ENCODE data around the gene LYRM4. TPM values are rescaled to one million over a fixed set of nuclear protein-coding genes. Genes with fewer than 3 reads are reported as not detected.

The LYRM4 gene
- total RNA-seq, 1 donor from 2014 or later, result 34.4 TPM

GRCh38 chr6:5076931-5077330 lies 183.8 kb downstream of the LYRM4 start:
- Mint-ChIP-seq H3K9me3 (ENCODE audit: low read depth) (peaks cover 4% of the 10 kb centered on the region), H3K27me3 (peaks cover 20% of the 10 kb centered on the region), H3K27ac (no peak overlapping the region), H3K36me3 (ENCODE audit: insufficient read depth) (no peaks in the 10 kb centered on the region), H3K4me1 (ENCODE audit: low read depth) (no peaks in the 10 kb centered on the region), H3K4me3 (ENCODE audit: low read depth) (no peak overlapping the region)
- TF ChIP-seq CTCF (IDR thresholded peaks at IDR 0.05; ENCODE audit: unreplicated experiment), result no peak
- no peak for DNase-seq (ENCODE audit: low spot score, unreplicated experiment)

- Mint-ChIP-seq H3K9me3 (ENCODE audit: low read depth) (no peaks in the 10 kb centered on the region), H3K4me3 (ENCODE audit: low read depth) (no peak overlapping the region), H3K4me1 (ENCODE audit: low read depth) (no peaks in the 10 kb centered on the region), H3K27me3 (no peaks in the 10 kb centered on the region), H3K36me3 (ENCODE audit: insufficient read depth) (no peaks in the 10 kb centered on the region), H3K27ac (no peak overlapping the region)
- no peak for DNase-seq (ENCODE audit: low spot score, unreplicated experiment)
- TF ChIP-seq CTCF (IDR thresholded peaks at IDR 0.05; ENCODE audit: unreplicated experiment), result no peak
Measured at GRCh38 chr6:5073992-5074391, 186.8 kb downstream of the LYRM4 start.

GRCh38 chr6:5072440-5072839 lies 188.3 kb downstream of the LYRM4 start:
- Mint-ChIP-seq H3K4me1 (ENCODE audit: low read depth) (peaks cover 4% of the 10 kb centered on the region), H3K9me3 (ENCODE audit: low read depth) (no peaks in the 10 kb centered on the region), H3K4me3 (ENCODE audit: low read depth) (no peak overlapping the region), H3K27ac (no peak overlapping the region), H3K36me3 (ENCODE audit: insufficient read depth) (no peaks in the 10 kb centered on the region), H3K27me3 (no peaks in the 10 kb centered on the region)
- no peak for TF ChIP-seq CTCF (IDR thresholded peaks at IDR 0.05; ENCODE audit: unreplicated experiment)
- DNase-seq (ENCODE audit: low spot score, unreplicated experiment), result no peak

- peaks cover 4% of the 10 kb centered on the region for H3K4me1 Mint-ChIP-seq (ENCODE audit: low read depth)
- no peak for DNase-seq (ENCODE audit: low spot score, unreplicated experiment)
- H3K4me3 Mint-ChIP-seq (ENCODE audit: low read depth), result no peak overlapping the region
- H3K27me3 Mint-ChIP-seq, result no peaks in the 10 kb centered on the region
- no peak overlapping the region for H3K27ac Mint-ChIP-seq
- no peak for TF ChIP-seq CTCF (IDR thresholded peaks at IDR 0.05; ENCODE audit: unreplicated experiment)
- H3K36me3 Mint-ChIP-seq (ENCODE audit: insufficient read depth), result no peaks in the 10 kb centered on the region
- H3K9me3 Mint-ChIP-seq (ENCODE audit: low read depth), result no peaks in the 10 kb centered on the region
Measured at GRCh38 chr6:5071216-5071615, 189.5 kb downstream of the LYRM4 start.

- H3K27ac Mint-ChIP-seq, result peak overlapping the region; percentile 19
- no peaks in the 10 kb centered on the region for H3K27me3 Mint-ChIP-seq
- H3K36me3 Mint-ChIP-seq (ENCODE audit: insufficient read depth), result no peaks in the 10 kb centered on the region
- no peak for TF ChIP-seq CTCF (IDR thresholded peaks at IDR 0.05; ENCODE audit: unreplicated experiment)
- no peak overlapping the region for H3K4me3 Mint-ChIP-seq (ENCODE audit: low read depth)
- no peak for DNase-seq (ENCODE audit: low spot score, unreplicated experiment)
- peaks cover 4% of the 10 kb centered on the region for H3K4me1 Mint-ChIP-seq (ENCODE audit: low read depth)
- H3K9me3 Mint-ChIP-seq (ENCODE audit: low read depth), result no peaks in the 10 kb centered on the region
Measured at GRCh38 chr6:5068153-5068751, 192.5 kb downstream of the LYRM4 start.
